Kidney glomerular epithelial cell (primary cell): ENCODE results near the gene FAM229A.

ENCODE experiments used
- DNase-seq: peaks from one replicate; lab custom pipeline; 2025; lab: John Stamatoyannopoulos, UW

The FAM229A gene

DNA sequence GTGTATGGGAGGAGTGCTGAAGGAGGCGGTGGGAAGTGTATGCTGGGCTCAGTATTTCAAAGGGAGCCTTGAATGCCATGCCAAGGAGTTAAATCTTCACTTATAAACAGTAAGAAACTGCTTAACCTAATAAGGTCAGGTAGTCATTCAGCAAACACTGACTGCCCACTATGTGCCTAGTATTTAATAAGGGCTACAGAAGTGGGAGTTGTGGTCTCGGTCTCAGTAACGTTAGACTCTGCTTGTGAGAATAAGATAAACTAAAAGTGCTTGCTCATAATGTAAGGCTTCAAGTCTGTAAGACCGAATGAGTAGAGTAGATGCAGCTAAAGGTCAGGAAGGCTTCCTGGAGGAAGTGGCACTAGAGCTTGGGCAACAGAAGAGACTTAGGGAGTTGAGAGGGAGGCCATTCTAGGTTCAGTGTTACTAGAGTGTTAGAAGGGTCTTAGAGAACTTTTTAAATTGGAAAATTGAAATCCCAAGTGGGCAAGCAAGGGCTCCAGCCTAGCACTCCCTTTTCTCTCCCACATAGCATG lies 32.3 kb downstream of the FAM229A start:
- no peak for DNase-seq

DNA sequence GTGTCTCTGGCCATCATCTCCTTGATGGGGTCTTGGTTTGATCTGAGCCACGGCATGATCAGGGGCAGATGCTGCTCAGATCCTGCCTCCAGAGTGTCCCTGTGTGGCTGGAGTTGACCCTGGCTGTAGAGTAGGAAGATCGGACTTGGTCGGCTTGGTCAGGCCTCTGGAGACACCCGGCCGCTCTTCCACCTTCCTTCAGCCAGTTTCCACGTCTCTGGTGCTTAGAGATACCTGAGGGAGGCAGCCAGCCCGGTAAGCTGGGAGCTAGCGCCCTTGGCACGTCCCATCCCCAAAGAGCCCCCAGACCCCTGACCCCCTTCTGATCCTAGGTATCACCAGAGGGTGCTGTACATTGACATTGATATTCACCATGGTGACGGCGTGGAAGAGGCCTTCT lies 35.1 kb downstream of the FAM229A start:
- DNase-seq = no peak

DNA sequence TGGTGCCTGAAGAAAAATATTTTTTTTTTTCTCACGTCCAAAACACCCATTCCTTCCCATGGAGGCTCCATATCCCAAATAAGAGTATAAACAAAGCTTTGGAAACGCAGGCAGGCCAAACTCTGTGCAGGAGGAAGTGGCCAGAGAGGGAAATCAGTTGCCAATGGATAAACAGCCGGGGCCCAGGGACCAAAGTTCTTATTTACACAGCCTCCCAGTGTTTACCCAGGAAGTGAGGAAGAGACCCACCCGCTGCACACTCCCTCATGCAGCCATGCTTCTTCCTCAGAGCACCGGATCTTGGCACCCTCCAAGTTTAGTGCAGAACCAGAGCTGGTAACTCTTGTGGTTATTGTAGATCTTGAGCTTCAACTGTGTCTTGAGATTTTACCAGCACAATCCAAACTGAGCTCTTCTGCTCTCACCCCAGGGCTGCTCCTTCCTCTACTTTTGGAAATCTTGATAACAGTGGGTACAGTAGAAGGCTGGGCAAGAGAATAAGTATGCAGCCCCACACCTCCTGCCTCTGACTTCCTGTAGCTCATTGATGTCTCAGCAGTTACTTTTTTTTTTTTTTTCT lies 40.5 kb downstream of the FAM229A start:
- DNase-seq = no peak

DNA sequence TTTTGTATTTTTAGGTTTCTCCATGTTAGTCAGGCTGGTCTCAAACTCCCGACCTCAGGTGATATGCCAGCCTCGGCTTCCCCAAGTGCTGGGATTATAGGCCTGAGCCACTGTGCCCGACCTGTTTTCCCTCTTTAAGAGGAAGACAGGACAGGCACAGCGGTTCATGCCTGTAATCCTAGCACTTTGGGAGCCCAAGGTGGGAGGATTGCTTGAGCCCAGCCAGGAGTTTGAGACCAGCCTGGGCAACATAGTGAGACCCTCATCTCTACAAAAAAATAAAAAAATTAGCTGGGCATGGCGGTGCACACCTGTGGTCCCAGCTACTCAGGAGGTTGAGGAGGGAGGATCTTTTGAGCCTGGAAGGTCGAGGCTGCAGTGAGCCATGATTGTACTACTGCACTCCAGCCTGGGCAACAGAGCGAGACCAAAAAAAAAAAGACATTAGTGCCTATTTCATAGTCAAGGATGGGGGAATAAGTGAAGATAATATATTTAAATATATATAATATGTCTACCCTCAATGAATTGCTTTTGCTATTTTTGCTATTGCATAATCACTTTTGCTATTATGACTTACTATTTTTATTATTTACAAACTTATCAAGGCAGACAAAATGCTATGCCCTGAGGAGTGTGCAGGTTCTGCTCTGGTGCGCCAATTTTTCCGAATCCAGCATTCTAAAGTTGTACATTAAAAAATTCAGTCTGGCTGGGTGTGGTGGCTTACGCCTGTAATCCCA lies 44.0 kb downstream of the FAM229A start:
- DNase-seq = no peak

DNA sequence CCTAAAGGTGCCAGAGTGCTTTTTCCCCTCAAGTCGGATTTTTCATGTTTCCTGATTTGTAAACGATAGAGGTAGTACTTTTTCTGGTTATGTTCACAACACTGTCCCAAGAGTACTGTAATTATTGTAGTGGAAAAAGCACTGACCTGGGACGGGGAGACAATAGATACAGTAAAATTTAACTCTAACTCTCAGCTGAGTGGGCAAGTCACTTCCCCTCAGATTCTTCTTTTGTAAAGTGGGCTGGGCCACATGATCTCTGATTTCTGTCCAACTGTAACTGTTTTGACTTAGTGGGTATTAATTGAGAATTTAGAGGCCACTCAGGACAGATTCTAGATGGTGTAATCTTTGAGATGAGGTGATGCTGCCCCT lies 45.4 kb downstream of the FAM229A start:
- no peak for DNase-seq

DNA sequence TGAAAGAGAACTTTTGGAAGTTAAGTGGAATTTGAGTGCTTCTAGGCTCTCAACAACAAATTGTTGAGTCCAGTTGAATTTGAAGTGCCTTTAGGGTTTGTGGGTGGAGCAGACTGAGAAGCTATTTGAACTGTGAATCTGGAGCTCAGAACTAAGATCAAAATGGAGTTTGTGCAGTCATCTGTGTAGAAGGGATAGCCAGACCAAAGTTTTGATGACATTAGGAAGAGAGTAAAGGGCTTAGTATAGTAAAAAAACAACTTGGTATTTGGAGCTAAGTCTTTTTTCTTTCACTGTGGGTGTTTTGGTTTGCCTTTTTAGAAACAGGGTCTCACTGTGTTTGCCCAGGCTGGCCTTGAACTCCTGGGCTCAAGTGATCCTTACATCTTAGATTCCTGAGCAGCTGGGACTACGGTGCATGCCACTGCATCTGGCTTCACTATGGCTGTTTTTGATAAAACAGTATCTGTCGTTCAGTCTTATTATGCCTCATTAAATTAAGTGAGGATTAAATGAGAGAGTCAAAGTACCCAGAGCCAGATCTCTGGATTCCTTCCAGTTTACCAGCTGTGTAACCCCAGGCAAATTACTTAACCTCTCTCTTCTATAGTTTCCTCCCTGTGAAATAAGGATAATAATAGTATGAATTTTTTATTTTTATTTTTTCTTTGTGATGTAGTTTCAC lies 50.4 kb downstream of the FAM229A start:
- DNase-seq = no peak
